Osteoblast (primary cell): ENCODE results near the gene FXYD2. TPM values are rescaled to one million over a fixed set of nuclear protein-coding genes. Genes with fewer than 3 reads are reported as not detected.

ENCODE experiments used
- DNase-seq: peaks from one replicate; pipeline ENCODE4 v3.0.0; 2011; ENCODE audit warnings: low spot score, mixed read lengths; ENCODE audit not compliant: insufficient read length; ENCODE audit errors: missing footprints
- H2AFZ ChIP-seq: 2 replicates; pipeline ENCODE4 v1.6.0; 2011; ENCODE audit warnings: mild to moderate bottlenecking, low read length
- H3K27ac ChIP-seq: 2 replicates; pipeline ENCODE4 v1.5.1; 2011; ENCODE audit warnings: mild to moderate bottlenecking, low read depth, low read length, moderate library complexity
- H3K27me3 ChIP-seq: 2 replicates; pipeline ENCODE4 v1.6.0; 2012; ENCODE audit warnings: mild to moderate bottlenecking, control low read depth, inconsistent platforms, low read length, moderate library complexity; ENCODE audit not compliant: insufficient read depth
- H3K36me3 ChIP-seq: 2 replicates; pipeline ENCODE4 v1.5.1; 2011; ENCODE audit warnings: mild to moderate bottlenecking, low read length, control low read depth, moderate library complexity; ENCODE audit not compliant: insufficient read depth
- H3K4me1 ChIP-seq: 2 replicates; pipeline ENCODE4 v1.5.1; 2011; ENCODE audit warnings: mild to moderate bottlenecking, low read length, control low read depth, moderate library complexity; ENCODE audit not compliant: insufficient read depth
- H3K4me2 ChIP-seq: 2 replicates; pipeline ENCODE4 v1.6.0; 2011; ENCODE audit warnings: mild to moderate bottlenecking, low read length; ENCODE audit not compliant: insufficient read depth
- H3K4me3 ChIP-seq: fragments of 200-600 bp; sonication (generic); 3 replicates; pipeline ENCODE4 v1.5.1; 2012; ENCODE audit warnings: mild to moderate bottlenecking, low read length, inconsistent platforms; ENCODE audit not compliant: insufficient read depth
- H3K79me2 ChIP-seq: 2 replicates; pipeline ENCODE4 v1.6.0; 2012; ENCODE audit warnings: mild to moderate bottlenecking, low read length, control low read depth, inconsistent platforms; ENCODE audit not compliant: insufficient read depth
- H3K9me3 ChIP-seq: 2 replicates; pipeline ENCODE4 v1.5.1; 2011; ENCODE audit warnings: low read depth, low read length, control low read depth
- H4K20me1 ChIP-seq: 2 replicates; pipeline ENCODE4 v1.6.0; 2012; ENCODE audit warnings: mild to moderate bottlenecking, low read length, control low read depth; ENCODE audit not compliant: insufficient read depth
- total RNA-seq: library from RNA; depleted of rRNA; stranded (reverse); fragments of >200 nt; gene quantifications from 2 replicates; pipeline ENCODE4 v1.2.3, GENCODE V29; 2012
- TF ChIP-seq, protein P1 (sequence below): IDR thresholded peaks from 2 replicates; pipeline ENCODE4 v1.5.1; 2011; ENCODE audit warnings: mild to moderate bottlenecking, low read depth, low read length, moderate library complexity; ENCODE audit errors: extremely low read depth

Gene FXYD2
- total RNA-seq, 1 donor = not detected

- H3K4me3 ChIP-seq = no peak overlapping the region
- H3K27ac ChIP-seq = no peak overlapping the region
- no peaks in the 10 kb centered on the region for H4K20me1 ChIP-seq
- DNase-seq = no peak
- H3K79me2 ChIP-seq = no peaks in the 10 kb centered on the region
- H3K4me2 ChIP-seq = no peak overlapping the region
- TF ChIP-seq, protein P1, sequence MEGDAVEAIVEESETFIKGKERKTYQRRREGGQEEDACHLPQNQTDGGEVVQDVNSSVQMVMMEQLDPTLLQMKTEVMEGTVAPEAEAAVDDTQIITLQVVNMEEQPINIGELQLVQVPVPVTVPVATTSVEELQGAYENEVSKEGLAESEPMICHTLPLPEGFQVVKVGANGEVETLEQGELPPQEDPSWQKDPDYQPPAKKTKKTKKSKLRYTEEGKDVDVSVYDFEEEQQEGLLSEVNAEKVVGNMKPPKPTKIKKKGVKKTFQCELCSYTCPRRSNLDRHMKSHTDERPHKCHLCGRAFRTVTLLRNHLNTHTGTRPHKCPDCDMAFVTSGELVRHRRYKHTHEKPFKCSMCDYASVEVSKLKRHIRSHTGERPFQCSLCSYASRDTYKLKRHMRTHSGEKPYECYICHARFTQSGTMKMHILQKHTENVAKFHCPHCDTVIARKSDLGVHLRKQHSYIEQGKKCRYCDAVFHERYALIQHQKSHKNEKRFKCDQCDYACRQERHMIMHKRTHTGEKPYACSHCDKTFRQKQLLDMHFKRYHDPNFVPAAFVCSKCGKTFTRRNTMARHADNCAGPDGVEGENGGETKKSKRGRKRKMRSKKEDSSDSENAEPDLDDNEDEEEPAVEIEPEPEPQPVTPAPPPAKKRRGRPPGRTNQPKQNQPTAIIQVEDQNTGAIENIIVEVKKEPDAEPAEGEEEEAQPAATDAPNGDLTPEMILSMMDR = no peak
- H3K4me1 ChIP-seq = no peaks in the 10 kb centered on the region
- H3K36me3 ChIP-seq = no peaks in the 10 kb centered on the region
- H3K9me3 ChIP-seq = no peaks in the 10 kb centered on the region
- no peaks in the 10 kb centered on the region for H3K27me3 ChIP-seq
- no peak overlapping the region for H2AFZ ChIP-seq
Observed at GRCh38 chr11:117770061-117770460, 54.5 kb downstream of the FXYD2 start.

Other genes with a start within 250 kb of the FXYD2 start
- not detected in 2 replicates for gene DSCAML1, start 27.5 kb downstream of the FXYD2 start, total RNA-seq
- not detected in 2 replicates for gene FXYD6, start 51.9 kb upstream of the FXYD2 start, total RNA-seq
- not detected in 2 replicates for gene TMPRSS13, start 104.7 kb upstream of the FXYD2 start, total RNA-seq
- gene IL10RA, start 161.7 kb upstream of the FXYD2 start, total RNA-seq = 1.1 TPM in 1 of 2 replicates, not detected in the other